ENCODE data around the gene GNB5.

GRCh38 chr15:52095597-52096262 is 95.5 kb downstream of the GNB5 start:
- TF ChIP-seq, protein P1, sequence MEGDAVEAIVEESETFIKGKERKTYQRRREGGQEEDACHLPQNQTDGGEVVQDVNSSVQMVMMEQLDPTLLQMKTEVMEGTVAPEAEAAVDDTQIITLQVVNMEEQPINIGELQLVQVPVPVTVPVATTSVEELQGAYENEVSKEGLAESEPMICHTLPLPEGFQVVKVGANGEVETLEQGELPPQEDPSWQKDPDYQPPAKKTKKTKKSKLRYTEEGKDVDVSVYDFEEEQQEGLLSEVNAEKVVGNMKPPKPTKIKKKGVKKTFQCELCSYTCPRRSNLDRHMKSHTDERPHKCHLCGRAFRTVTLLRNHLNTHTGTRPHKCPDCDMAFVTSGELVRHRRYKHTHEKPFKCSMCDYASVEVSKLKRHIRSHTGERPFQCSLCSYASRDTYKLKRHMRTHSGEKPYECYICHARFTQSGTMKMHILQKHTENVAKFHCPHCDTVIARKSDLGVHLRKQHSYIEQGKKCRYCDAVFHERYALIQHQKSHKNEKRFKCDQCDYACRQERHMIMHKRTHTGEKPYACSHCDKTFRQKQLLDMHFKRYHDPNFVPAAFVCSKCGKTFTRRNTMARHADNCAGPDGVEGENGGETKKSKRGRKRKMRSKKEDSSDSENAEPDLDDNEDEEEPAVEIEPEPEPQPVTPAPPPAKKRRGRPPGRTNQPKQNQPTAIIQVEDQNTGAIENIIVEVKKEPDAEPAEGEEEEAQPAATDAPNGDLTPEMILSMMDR (conservative IDR thresholded peaks at IDR 0.05; ENCODE audit: low read depth, low read length), result no peak
- no peak for TF ChIP-seq EZH2 (IDR thresholded peaks at IDR 0.05; ENCODE audit: borderline replicate concordance, low read depth, low read length, poor library complexity, severe bottlenecking)

All from A673 (cell line).